ENCODE measurements around the gene WBP4. TPM values are rescaled to one million over a fixed set of nuclear protein-coding genes. Genes with fewer than 3 reads are reported as not detected.

Gene WBP4
- total RNA-seq, 1 experiment from 2014 or later: 14.5 TPM

DNA sequence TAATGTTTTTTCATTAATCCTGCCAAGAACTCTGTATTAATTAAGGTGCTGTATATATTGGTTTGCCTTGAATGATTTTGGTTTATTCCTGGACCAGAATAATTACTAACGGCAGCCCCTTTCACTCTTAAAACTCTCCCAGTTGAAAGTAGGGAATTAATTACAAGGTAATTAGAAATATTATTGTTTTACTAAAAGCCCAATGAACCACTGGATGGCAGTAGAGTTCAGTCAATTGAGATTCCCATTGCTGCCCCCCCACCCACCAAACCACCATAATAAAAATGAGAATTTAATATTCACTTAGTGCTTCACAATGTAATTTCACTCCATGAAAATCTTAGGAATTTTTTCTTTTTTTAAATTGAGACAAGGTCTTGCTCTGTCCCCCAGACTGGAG, 13.7 kb downstream of the WBP4 start:
- Histone ChIP-seq H3K9me3 (ENCODE audit: control insufficient read depth in 1 of 2, insufficient read depth in 1 of 2, low read depth in 1 of 2, low read length in 2 of 2) (no peaks in the 10 kb centered on the region), H3K9me2 (ENCODE audit: insufficient read depth) (no peaks in the 10 kb centered on the region), H3K4me3 (replicated peaks in 1 of 2; ENCODE audit: low read depth in 1 of 2, low read length in 2 of 2) (no peak overlapping the region), H3K9ac (ENCODE audit: low read length) (no peak overlapping the region), H3K4me1 (ENCODE audit: control insufficient read depth in 1 of 2, insufficient read depth in 2 of 2, low read length in 2 of 2) (no peaks in the 10 kb centered on the region), H4K20me1 (ENCODE audit: insufficient read depth) (no peaks in the 10 kb centered on the region), H3K27ac (ENCODE audit: low read depth, low read length) (no peak overlapping the region), H3K4me2 (ENCODE audit: low read length) (no peak overlapping the region), H3K36me3 (ENCODE audit: control insufficient read depth in 1 of 2, insufficient read depth in 2 of 2, low read length in 2 of 2) (peaks cover 31 to 52% of the 10 kb centered on the region in 2 experiments), H2AFZ (ENCODE audit: low read depth, low read length, poor library complexity, severe bottlenecking) (no peak overlapping the region), H3K27me3 (ENCODE audit: insufficient read depth, low read length) (no peaks in the 10 kb centered on the region), H3K79me2 (ENCODE audit: insufficient read depth, low read length) (no peaks in the 10 kb centered on the region)
- TF ChIP-seq, protein P1, sequence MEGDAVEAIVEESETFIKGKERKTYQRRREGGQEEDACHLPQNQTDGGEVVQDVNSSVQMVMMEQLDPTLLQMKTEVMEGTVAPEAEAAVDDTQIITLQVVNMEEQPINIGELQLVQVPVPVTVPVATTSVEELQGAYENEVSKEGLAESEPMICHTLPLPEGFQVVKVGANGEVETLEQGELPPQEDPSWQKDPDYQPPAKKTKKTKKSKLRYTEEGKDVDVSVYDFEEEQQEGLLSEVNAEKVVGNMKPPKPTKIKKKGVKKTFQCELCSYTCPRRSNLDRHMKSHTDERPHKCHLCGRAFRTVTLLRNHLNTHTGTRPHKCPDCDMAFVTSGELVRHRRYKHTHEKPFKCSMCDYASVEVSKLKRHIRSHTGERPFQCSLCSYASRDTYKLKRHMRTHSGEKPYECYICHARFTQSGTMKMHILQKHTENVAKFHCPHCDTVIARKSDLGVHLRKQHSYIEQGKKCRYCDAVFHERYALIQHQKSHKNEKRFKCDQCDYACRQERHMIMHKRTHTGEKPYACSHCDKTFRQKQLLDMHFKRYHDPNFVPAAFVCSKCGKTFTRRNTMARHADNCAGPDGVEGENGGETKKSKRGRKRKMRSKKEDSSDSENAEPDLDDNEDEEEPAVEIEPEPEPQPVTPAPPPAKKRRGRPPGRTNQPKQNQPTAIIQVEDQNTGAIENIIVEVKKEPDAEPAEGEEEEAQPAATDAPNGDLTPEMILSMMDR (IDR thresholded peaks at IDR 0.05 in 2 of 3, conservative IDR thresholded peaks at IDR 0.05 in 1 of 3; ENCODE audit: borderline replicate concordance in 1 of 3, insufficient read depth in 1 of 3, low read depth in 2 of 3, low read length in 2 of 3): peak; percentile 49 to 60 (median 49); a peak in 5 of 6 replicates
- TF ChIP-seq TCF7L2 (IDR thresholded peaks at IDR 0.05; ENCODE audit: borderline replicate concordance, extremely low read depth, insufficient read depth, insufficient read length) (no peak), EZH2phosphoT487 (IDR thresholded peaks at IDR 0.05; ENCODE audit: borderline replicate concordance) (no peak), ELF1 (IDR thresholded peaks at IDR 0.05; ENCODE audit: borderline replicate concordance, low read depth) (no peak), RAD21 (IDR thresholded peaks at IDR 0.05; ENCODE audit: low read depth) (peak; percentile 70)
- TF ChIP-seq, protein P2, sequence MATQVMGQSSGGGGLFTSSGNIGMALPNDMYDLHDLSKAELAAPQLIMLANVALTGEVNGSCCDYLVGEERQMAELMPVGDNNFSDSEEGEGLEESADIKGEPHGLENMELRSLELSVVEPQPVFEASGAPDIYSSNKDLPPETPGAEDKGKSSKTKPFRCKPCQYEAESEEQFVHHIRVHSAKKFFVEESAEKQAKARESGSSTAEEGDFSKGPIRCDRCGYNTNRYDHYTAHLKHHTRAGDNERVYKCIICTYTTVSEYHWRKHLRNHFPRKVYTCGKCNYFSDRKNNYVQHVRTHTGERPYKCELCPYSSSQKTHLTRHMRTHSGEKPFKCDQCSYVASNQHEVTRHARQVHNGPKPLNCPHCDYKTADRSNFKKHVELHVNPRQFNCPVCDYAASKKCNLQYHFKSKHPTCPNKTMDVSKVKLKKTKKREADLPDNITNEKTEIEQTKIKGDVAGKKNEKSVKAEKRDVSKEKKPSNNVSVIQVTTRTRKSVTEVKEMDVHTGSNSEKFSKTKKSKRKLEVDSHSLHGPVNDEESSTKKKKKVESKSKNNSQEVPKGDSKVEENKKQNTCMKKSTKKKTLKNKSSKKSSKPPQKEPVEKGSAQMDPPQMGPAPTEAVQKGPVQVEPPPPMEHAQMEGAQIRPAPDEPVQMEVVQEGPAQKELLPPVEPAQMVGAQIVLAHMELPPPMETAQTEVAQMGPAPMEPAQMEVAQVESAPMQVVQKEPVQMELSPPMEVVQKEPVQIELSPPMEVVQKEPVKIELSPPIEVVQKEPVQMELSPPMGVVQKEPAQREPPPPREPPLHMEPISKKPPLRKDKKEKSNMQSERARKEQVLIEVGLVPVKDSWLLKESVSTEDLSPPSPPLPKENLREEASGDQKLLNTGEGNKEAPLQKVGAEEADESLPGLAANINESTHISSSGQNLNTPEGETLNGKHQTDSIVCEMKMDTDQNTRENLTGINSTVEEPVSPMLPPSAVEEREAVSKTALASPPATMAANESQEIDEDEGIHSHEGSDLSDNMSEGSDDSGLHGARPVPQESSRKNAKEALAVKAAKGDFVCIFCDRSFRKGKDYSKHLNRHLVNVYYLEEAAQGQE (IDR thresholded peaks at IDR 0.05; ENCODE audit: low read depth): no peak
- POLR2A ChIA-PET: no interaction called here
- CTCF ChIA-PET: interaction anchor here (1.1 to 1.6 kb wide), 2 partner anchors 11 to 148 kb away, joined by 3 to 5 read pairs; no protein-coding TSS in a partner anchor
- intact Hi-C loops (cut with micrococcal nuclease): loop anchor here (1.0 to 5.0 kb wide), 2 partner anchors 147 to 577 kb away; no protein-coding TSS in a partner anchor
- DNase-seq (ENCODE audit: low read depth, low spot score) (no peak), ATAC-seq (peak; percentile 52)
- RAD21 ChIA-PET (ENCODE audit: low non-redundant PET in 1 of 2, low total read pairs in 2 of 2, uncharacterized antibody in 2 of 2, unreplicated experiment in 2 of 2): no interaction called here
- BruUV-seq (replicated peaks): no TSS peak

Measured in HCT116 (cell line).